ENCODE results near the gene PSMB5. TPM values are rescaled to one million over a fixed set of nuclear protein-coding genes. Genes with fewer than 3 reads are reported as not detected.

The PSMB5 gene
- total and polyA plus RNA-seq, 2 of the 13 experiments (the other 11 are each of a cell fraction or from before 2014, with no cell fraction given), result 705 to 871 TPM

- TSS peak; percentile 69 for BruUV-seq (replicated peaks)
- TF ChIP-seq BCLAF1 (IDR thresholded peaks at IDR 0.05) (no peak), RFXANK (CRISPR knock-in tag; IDR thresholded peaks at IDR 0.05) (peak; percentile 59), GPBP1L1 (CRISPR knock-in tag; IDR thresholded peaks at IDR 0.05) (no peak), ZNF792 (CRISPR knock-in tag; IDR thresholded peaks at IDR 0.05) (peak; percentile 68), ZSCAN31 (CRISPR knock-in tag; IDR thresholded peaks at IDR 0.05; ENCODE audit: low read depth) (peak; percentile 92), TRIM24 (CRISPR knock-in tag; IDR thresholded peaks at IDR 0.05) (no peak), NFYB (CRISPR knock-in tag; IDR thresholded peaks at IDR 0.05) (peak; percentile 35), MAFG (CRISPR knock-in tag; IDR thresholded peaks at IDR 0.05) (no peak), KAT2B (IDR thresholded peaks at IDR 0.05; ENCODE audit: borderline replicate concordance, low read depth, low read length) (no peak), ZNF24 (IDR thresholded peaks at IDR 0.05) (peak; percentile 46; the same call in 1 of the 2 replicates), ATF3 (CRISPR knock-in tag; IDR thresholded peaks at IDR 0.05) (peak; percentile 99), ZNF230 (CRISPR knock-in tag; IDR thresholded peaks at IDR 0.05) (no peak), ZNF574 (CRISPR knock-in tag; IDR thresholded peaks at IDR 0.05) (no peak), LRRFIP1 (CRISPR knock-in tag; conservative IDR thresholded peaks at IDR 0.05) (no peak)
Observed at GRCh38 chr14:22976620-22977433, 57.9 kb downstream of the PSMB5 start.

More at GRCh38 chr14:22976620-22977433, 57.9 kb downstream of the PSMB5 start:
- no peak overlapping the region for H2AFZ ChIP-seq (ENCODE audit: low read length)
- H3K9ac ChIP-seq (ENCODE audit: insufficient read depth, low read depth, low read length), result peak overlapping the region; percentile 90
- H3K36me3 ChIP-seq (replicated peaks in 1 of 2; ENCODE audit: control insufficient read depth in 1 of 2, insufficient read depth in 2 of 2, low read length in 2 of 2), result peaks cover 36 to 56% of the 10 kb centered on the region in 2 experiments
- intact Hi-C loops (cut with micrococcal nuclease; ENCODE audit: unreplicated experiment) (loop anchor here (2.0 kb wide), 1 partner anchor 48 kb away; the partner anchor contains the start of gene PRMT5), in situ Hi-C loops (cut with HindIII; ENCODE audit: extremely low pct_ligation_motif_present, low pct_unique_long_range_greater_than_20kb) (no loop called here)
- peak; percentile 99 for DNase-seq (ENCODE audit: low spot score)
- H4K20me1 ChIP-seq (ENCODE audit: insufficient read depth, low read length), result peaks cover 22% of the 10 kb centered on the region
- peak overlapping the region; percentile 23 to 59 (median 29) for H3K4me3 ChIP-seq (replicated peaks in 1 of 3; ENCODE audit: insufficient read depth in 1 of 3, low read depth in 2 of 3, low read length in 3 of 3)
- H3K79me2 ChIP-seq (ENCODE audit: insufficient read depth, low read length), result peaks cover 74% of the 10 kb centered on the region
- 4% methylated on average over 6 of the region's 6 CpGs for WGBS (ENCODE audit: low lambda C conversion rate)
- FAIRE-seq, result peak; percentile 96
- ChIA-PET POLR2A (interaction anchor here (0.7 to 26.8 kb wide), 62 partner anchors 0 to 1863 kb away, joined by 3 to 1670 read pairs (median 6); partner anchors contain the start of genes ACIN1, AJUBA, BCL2L2 and C14orf119), CTCF (ENCODE audit: low intra/inter-chr PET ratio, low total read pairs) (interaction anchor here (0.8 to 1.1 kb wide), 3 partner anchors 10 to 79 kb away, joined by 3 to 6 read pairs (median 4); no protein-coding TSS in a partner anchor)
- H3K27me3 ChIP-seq (ENCODE audit: control insufficient read depth in 1 of 2, insufficient read depth in 2 of 2, low read length in 2 of 2), result no peaks in the 10 kb centered on the region; a peak in 1 of 5 replicates
- H3K4me2 ChIP-seq (ENCODE audit: low read depth, low read length), result peak overlapping the region; percentile 92
- H3K9me3 ChIP-seq (ENCODE audit: low read length), result no peaks in the 10 kb centered on the region
- peaks cover 84% of the 10 kb centered on the region for H3K4me1 ChIP-seq (ENCODE audit: insufficient read depth, low read length)
- ATAC-seq, result peak; percentile 12
- peak overlapping the region; percentile 97 for H3K27ac ChIP-seq (ENCODE audit: extremely low read length, insufficient read depth, low read length)
